HG03457 (cell line): Measurements from ENCODE around the gene OCEL1.
"Not testable (repeated sequence)": the region's sequence is repeated elsewhere in the genome, so short reads cannot be mapped to it uniquely, and the experiment has no call there.

Source experiments
- ATAC-seq: cut with Tn5 transposase; IDR thresholded peaks from one replicate; pipeline ENCODE4 v1.9.1; 2021; ENCODE audit warnings: moderate number of reproducible peaks; ENCODE audit not compliant: unreplicated experiment

The OCEL1 gene

GRCh38 chr19:17226002-17226933 is at the start of gene OCEL1:
Gene OCEL1 (plus strand): TSS chr19:17226226. CDS start chr19:17226248, 22 bp downstream.
- peak; percentile 78 for ATAC-seq

- no peak for ATAC-seq
These were observed 47.7 kb upstream of the OCEL1 start for GRCh38 chr19:17178291-17178690.

GRCh38 chr19:17180997-17181702 is 44.9 kb upstream of the OCEL1 start:
- no peak for ATAC-seq

GRCh38 chr19:17183271-17183761 is 42.7 kb upstream of the OCEL1 start:
- no peak for ATAC-seq

- no peak for ATAC-seq
These were observed 42.1 kb upstream of the OCEL1 start for GRCh38 chr19:17183858-17184321.

GRCh38 chr19:17184371-17184841 is 41.6 kb upstream of the OCEL1 start:
- ATAC-seq, result no peak

- ATAC-seq, result no peak
These were observed 40.4 kb upstream of the OCEL1 start for GRCh38 chr19:17185590-17185989.

- not testable (repeated sequence) for ATAC-seq
These were observed 34.3 kb upstream of the OCEL1 start for GRCh38 chr19:17191736-17192135.

- no peak for ATAC-seq
These were observed 33.3 kb upstream of the OCEL1 start for GRCh38 chr19:17192751-17193150.

- ATAC-seq, result no peak
These were observed 31.4 kb upstream of the OCEL1 start for GRCh38 chr19:17194608-17195007.

- no peak for ATAC-seq
These were observed 30.9 kb upstream of the OCEL1 start for GRCh38 chr19:17195106-17195505.

- no peak for ATAC-seq
These were observed 29.4 kb upstream of the OCEL1 start for GRCh38 chr19:17196610-17197009.

GRCh38 chr19:17197666-17198065 is 28.4 kb upstream of the OCEL1 start:
- no peak for ATAC-seq

GRCh38 chr19:17200408-17201079 is 25.5 kb upstream of the OCEL1 start:
- no peak for ATAC-seq

- no peak for ATAC-seq
These were observed 23.8 kb upstream of the OCEL1 start for GRCh38 chr19:17202249-17202648.

GRCh38 chr19:17202713-17203112 is 23.3 kb upstream of the OCEL1 start:
- ATAC-seq, result no peak

- ATAC-seq, result no peak
These were observed 20.5 kb upstream of the OCEL1 start for GRCh38 chr19:17205237-17206140.

GRCh38 chr19:17206736-17207581 is 19.1 kb upstream of the OCEL1 start:
- ATAC-seq, result no peak
